ENCODE results near the gene RAD21L1.
"Not testable (repeated sequence)": the region's sequence is repeated elsewhere in the genome, so short reads cannot be mapped to it uniquely, and the experiment has no call there.

Gene RAD21L1

DNA sequence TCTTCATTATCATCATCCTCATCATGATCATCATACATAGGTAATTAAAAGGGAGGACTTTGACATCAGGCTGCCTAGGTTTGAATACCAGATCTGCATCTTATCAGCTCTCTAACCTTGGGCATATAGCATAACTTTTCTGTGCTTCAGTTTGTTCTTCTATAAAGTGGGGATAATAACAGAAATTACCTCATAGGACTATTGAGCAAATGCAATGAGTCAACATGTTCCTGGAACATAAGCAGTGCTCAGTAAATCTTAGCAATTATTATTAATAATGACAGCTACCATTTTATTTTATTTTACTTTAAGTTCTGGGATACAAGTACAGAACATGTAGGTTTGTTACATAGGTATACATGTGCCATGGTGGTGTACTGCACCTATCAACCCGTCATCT, 15.3 kb upstream of the RAD21L1 start:
- TF ChIP-seq, protein P1, sequence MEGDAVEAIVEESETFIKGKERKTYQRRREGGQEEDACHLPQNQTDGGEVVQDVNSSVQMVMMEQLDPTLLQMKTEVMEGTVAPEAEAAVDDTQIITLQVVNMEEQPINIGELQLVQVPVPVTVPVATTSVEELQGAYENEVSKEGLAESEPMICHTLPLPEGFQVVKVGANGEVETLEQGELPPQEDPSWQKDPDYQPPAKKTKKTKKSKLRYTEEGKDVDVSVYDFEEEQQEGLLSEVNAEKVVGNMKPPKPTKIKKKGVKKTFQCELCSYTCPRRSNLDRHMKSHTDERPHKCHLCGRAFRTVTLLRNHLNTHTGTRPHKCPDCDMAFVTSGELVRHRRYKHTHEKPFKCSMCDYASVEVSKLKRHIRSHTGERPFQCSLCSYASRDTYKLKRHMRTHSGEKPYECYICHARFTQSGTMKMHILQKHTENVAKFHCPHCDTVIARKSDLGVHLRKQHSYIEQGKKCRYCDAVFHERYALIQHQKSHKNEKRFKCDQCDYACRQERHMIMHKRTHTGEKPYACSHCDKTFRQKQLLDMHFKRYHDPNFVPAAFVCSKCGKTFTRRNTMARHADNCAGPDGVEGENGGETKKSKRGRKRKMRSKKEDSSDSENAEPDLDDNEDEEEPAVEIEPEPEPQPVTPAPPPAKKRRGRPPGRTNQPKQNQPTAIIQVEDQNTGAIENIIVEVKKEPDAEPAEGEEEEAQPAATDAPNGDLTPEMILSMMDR (IDR thresholded peaks at IDR 0.05; ENCODE audit: extremely low read depth, insufficient read depth, missing control alignments), result no peak
- in situ Hi-C loops (cut with MboI; ENCODE audit: low pct_unique_long_range_greater_than_20kb, low sequenced_read_pairs, unreplicated experiment), result loop anchor here (25.0 kb wide), 1 partner anchor 398 kb away; no protein-coding TSS in a partner anchor
- no peak for DNase-seq (ENCODE audit: low spot score)

DNA sequence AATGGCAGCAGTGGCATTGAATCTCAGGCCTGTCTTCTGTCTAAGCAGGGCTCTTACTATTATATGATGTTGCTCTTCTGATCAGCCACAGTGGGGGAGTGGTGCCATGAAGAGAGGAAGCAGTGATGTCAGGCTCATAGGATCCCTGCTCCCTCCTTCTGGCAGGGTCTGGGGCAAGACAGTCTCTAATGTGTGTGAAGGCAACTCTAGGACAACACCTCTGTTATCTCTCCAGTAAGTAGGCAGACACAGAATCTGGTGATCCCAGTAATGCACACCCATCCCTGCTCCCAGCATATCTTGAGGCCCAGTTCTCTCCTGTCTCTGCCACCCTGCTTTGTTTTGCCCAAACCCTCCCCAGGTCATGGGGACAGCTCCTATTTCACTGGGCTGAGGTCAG, 13.8 kb upstream of the RAD21L1 start:
- TF ChIP-seq, protein P1 (IDR thresholded peaks at IDR 0.05; ENCODE audit: extremely low read depth, insufficient read depth, missing control alignments), result no peak
- in situ Hi-C loops (cut with MboI; ENCODE audit: low pct_unique_long_range_greater_than_20kb, low sequenced_read_pairs, unreplicated experiment), result loop anchor here (25.0 kb wide), 1 partner anchor 400 kb away; no protein-coding TSS in a partner anchor
- no peak for DNase-seq (ENCODE audit: low spot score)

DNA sequence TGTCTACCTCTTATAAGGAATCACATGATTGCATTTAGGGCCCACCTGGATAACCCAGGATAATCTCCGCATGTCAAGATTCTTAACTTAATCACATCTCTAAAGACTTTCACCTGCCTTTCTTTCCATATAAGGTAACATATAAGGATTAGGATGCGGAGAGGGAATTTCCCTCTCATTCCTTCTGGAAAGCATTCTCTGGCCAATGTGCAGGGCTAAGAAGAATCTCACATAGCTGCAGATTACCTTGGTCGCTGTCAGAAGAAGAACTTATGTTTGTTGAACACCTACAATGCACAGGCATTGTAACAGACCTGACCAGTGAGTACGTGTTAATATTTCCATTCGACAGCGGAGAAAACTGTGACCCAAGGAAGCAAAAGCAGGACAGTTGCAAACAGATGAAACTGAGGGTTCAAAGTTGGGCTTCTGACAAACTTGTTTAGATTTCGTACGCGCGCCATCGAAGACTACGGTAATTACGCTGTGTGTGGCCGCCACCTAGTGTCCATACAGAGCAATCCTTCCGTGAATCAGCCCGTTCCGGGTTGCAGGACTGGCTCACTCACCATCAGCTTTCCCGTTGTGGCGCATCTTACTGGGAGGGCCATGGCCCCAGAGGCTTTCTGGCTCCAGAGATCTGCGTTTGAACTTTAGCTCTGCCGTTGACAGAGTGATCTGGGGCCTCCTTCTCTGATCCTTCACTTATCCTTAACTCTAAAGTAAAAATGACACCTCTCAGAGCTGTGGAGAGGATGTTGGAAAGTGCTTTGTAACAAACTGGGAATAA, 13.0 kb upstream of the RAD21L1 start:
- DNase-seq (ENCODE audit: low spot score), result peak; percentile 70
- in situ Hi-C loops (cut with MboI; ENCODE audit: low pct_unique_long_range_greater_than_20kb, low sequenced_read_pairs, unreplicated experiment), result loop anchor here (25.0 kb wide), 1 partner anchor 401 kb away; no protein-coding TSS in a partner anchor
- TF ChIP-seq, protein P1 (IDR thresholded peaks at IDR 0.05; ENCODE audit: extremely low read depth, insufficient read depth, missing control alignments), result peak; percentile 91

DNA sequence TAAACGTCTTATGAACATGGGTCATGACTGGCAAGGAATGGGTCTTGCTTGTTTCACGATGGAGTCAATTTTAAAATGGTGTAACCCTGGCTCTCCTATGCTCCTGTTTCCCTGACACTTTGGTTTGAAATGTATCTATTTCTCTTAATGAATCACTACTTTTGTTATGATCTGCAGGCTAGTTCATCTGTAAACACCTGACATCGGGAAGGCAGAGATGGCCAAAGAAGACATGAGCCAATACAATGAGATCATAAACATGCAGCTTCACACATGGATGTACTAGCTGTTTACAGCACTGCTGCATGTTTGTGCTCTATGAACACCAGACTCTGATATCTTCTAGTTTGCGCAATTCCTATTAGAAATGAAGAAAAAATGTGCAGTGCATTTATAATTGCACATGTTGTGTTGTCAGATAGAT, 11.0 kb upstream of the RAD21L1 start:
- DNase-seq (ENCODE audit: low spot score), result no peak
- TF ChIP-seq, protein P1 (IDR thresholded peaks at IDR 0.05; ENCODE audit: extremely low read depth, insufficient read depth, missing control alignments), result no peak
- in situ Hi-C loops (cut with MboI; ENCODE audit: low pct_unique_long_range_greater_than_20kb, low sequenced_read_pairs, unreplicated experiment), result loop anchor here (25.0 kb wide), 1 partner anchor 403 kb away; no protein-coding TSS in a partner anchor

DNA sequence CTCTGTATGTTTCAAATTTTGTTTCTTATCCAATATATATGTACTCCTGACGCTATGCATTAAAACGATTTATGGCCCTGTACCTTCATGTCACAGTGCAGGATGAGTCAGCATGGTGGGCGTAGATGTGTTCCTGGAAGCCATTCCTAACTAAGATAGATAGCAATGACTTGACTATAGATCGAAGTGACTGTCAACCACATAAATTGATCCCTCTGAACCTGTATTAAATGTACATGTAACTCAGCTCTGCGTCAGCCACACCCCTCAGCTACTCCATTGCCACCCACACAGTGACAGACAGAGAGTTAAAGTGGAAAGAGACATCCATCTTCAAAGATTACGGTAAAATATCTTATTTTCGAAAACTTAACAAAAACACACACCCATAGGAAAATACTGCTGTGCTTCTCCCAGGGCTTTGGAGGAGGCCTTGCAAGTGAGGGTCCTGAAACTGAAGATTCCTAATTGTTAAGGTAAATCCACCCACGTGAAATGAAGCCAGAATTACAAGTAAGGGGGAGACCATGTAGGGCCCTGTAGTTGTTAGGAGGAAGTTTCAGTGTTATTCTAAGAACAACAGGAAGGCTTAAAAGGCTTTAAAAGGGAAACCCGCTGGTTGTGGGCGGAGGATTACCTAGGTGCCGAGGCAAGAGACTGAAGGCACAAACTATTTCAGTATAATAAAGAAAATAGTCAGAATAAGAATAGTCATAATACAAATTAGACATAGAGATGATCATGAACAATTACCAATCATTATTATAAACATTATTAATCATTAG, 10.3 kb upstream of the RAD21L1 start:
- TF ChIP-seq, protein P1 (IDR thresholded peaks at IDR 0.05; ENCODE audit: extremely low read depth, insufficient read depth, missing control alignments), result no peak
- in situ Hi-C loops (cut with MboI; ENCODE audit: low pct_unique_long_range_greater_than_20kb, low sequenced_read_pairs, unreplicated experiment), result loop anchor here (25.0 kb wide), 1 partner anchor 403 kb away; no protein-coding TSS in a partner anchor
- DNase-seq (ENCODE audit: low spot score), result no peak

DNA sequence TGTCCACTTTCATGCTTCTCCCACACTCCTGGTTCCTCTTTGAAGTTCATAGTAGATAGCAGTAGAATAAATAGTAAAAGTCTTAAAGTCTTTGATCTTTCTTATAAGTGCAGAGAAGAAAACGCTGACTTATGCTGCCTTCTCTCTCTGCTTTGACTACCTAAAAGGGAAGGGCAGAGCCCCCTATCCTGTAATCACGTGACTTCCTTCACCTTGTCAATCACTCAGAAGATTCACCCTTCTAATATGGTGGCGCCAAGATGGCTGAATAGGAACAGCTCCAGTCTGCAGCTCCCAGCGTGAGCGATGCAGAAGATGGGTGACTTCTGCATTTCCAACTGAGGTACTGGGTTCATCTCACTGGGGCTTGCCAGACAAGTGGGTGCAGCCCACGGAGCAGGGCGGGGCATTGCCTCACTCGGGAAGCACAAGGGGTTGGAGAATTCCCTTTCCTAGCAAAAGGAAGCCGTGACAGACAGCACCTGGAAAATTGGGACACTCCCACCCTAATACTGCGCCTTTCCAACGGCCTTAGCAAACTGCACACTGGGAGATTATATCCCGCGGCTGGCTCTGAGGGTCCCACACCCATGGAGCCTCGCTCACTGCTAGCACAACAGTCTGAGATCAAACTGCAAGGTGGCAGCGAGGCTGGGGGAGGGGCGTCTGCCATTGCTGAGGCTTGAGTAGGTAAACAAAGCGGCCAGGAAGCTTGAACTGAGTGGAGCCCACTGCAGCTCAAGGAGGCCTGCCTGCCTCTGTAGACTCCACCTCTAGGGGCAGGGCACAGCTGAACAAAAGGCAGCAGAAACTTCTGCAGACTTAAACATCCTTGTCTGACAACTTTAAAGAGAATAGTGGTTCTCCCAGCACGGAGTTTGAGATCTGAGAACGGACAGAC, 9.1 kb upstream of the RAD21L1 start:
- not testable (repeated sequence) for DNase-seq (ENCODE audit: low spot score)

DNA sequence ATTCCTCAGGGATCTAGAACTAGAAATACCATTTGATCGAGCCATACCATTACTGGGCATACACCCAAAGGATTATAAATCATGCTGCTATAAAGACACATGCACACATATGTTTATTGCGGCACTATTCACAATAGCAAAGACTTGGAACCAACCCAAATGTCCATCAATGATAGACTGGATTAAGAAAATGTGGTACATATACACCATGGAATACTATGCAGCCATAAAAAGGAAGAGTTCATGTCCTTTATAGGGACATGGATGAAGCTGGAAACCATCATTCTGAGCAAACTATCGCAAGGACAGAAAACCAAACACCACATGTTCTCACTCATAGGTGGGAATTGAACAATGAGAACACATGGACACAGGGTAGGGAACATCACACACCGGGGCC, 3.1 kb upstream of the RAD21L1 start:
- not testable (repeated sequence) for DNase-seq (ENCODE audit: low spot score)
- in situ Hi-C loops (cut with MboI; ENCODE audit: low pct_unique_long_range_greater_than_20kb, low sequenced_read_pairs, unreplicated experiment), result loop anchor here (25.0 kb wide), 1 partner anchor 410 kb away; no protein-coding TSS in a partner anchor

More for the DNA sequence above, 9.1 kb upstream of the RAD21L1 start:
- in situ Hi-C loops (cut with MboI; ENCODE audit: low pct_unique_long_range_greater_than_20kb, low sequenced_read_pairs, unreplicated experiment), result loop anchor here (25.0 kb wide), 1 partner anchor 404 kb away; no protein-coding TSS in a partner anchor

Measured in GM13977 (cell line).